ENCODE data around the gene MFAP4.

MFAP4 gene

GRCh38 chr17:19372439-19372838 lies 14.6 kb downstream of the MFAP4 start:
- Mint-ChIP-seq H3K9me3 (no peaks in the 10 kb centered on the region), H3K4me3 (no peak overlapping the region), H3K36me3 (ENCODE audit: low read depth) (no peaks in the 10 kb centered on the region), H3K27ac (no peak overlapping the region), H3K4me1 (ENCODE audit: low read depth) (peaks cover 52% of the 10 kb centered on the region), H3K27me3 (no peaks in the 10 kb centered on the region)

- no peak overlapping the region for H3K27ac Mint-ChIP-seq
- peaks cover 47% of the 10 kb centered on the region for H3K4me1 Mint-ChIP-seq (ENCODE audit: low read depth)
- no peaks in the 10 kb centered on the region for H3K27me3 Mint-ChIP-seq
- H3K36me3 Mint-ChIP-seq (ENCODE audit: low read depth), result no peaks in the 10 kb centered on the region
- H3K9me3 Mint-ChIP-seq, result no peaks in the 10 kb centered on the region
- H3K4me3 Mint-ChIP-seq, result no peak overlapping the region
Measured at GRCh38 chr17:19372011-19372370, 15.0 kb downstream of the MFAP4 start.

- H3K36me3 Mint-ChIP-seq (ENCODE audit: low read depth), result no peaks in the 10 kb centered on the region
- H3K4me1 Mint-ChIP-seq (ENCODE audit: low read depth), result peaks cover 43% of the 10 kb centered on the region
- no peaks in the 10 kb centered on the region for H3K9me3 Mint-ChIP-seq
- H3K27ac Mint-ChIP-seq, result peak overlapping the region; percentile 29
- H3K27me3 Mint-ChIP-seq, result no peaks in the 10 kb centered on the region
- no peak overlapping the region for H3K4me3 Mint-ChIP-seq
Measured at GRCh38 chr17:19371259-19372010, 15.6 kb downstream of the MFAP4 start.

- H3K27me3 Mint-ChIP-seq, result no peaks in the 10 kb centered on the region
- H3K4me3 Mint-ChIP-seq, result no peak overlapping the region
- peaks cover 37% of the 10 kb centered on the region for H3K4me1 Mint-ChIP-seq (ENCODE audit: low read depth)
- no peaks in the 10 kb centered on the region for H3K9me3 Mint-ChIP-seq
- H3K36me3 Mint-ChIP-seq (ENCODE audit: low read depth), result no peaks in the 10 kb centered on the region
- no peak overlapping the region for H3K27ac Mint-ChIP-seq
Measured at GRCh38 chr17:19370493-19370960, 16.5 kb downstream of the MFAP4 start.

- peak overlapping the region; percentile 40 for H3K4me3 Mint-ChIP-seq
- H3K27me3 Mint-ChIP-seq, result no peaks in the 10 kb centered on the region
- H3K36me3 Mint-ChIP-seq (ENCODE audit: low read depth), result no peaks in the 10 kb centered on the region
- peaks cover 37% of the 10 kb centered on the region for H3K4me1 Mint-ChIP-seq (ENCODE audit: low read depth)
- no peaks in the 10 kb centered on the region for H3K9me3 Mint-ChIP-seq
- peak overlapping the region; percentile 46 for H3K27ac Mint-ChIP-seq
Measured at GRCh38 chr17:19369846-19370492, 17.0 kb downstream of the MFAP4 start.

- H3K4me3 Mint-ChIP-seq, result no peak overlapping the region
- H3K9me3 Mint-ChIP-seq, result no peaks in the 10 kb centered on the region
- no peaks in the 10 kb centered on the region for H3K36me3 Mint-ChIP-seq (ENCODE audit: low read depth)
- H3K27me3 Mint-ChIP-seq, result no peaks in the 10 kb centered on the region
- peak overlapping the region; percentile 0 for H3K27ac Mint-ChIP-seq
- peaks cover 37% of the 10 kb centered on the region for H3K4me1 Mint-ChIP-seq (ENCODE audit: low read depth)
Measured at GRCh38 chr17:19369107-19369778, 17.7 kb downstream of the MFAP4 start.

- peaks cover 37% of the 10 kb centered on the region for H3K4me1 Mint-ChIP-seq (ENCODE audit: low read depth)
- no peaks in the 10 kb centered on the region for H3K36me3 Mint-ChIP-seq (ENCODE audit: low read depth)
- no peaks in the 10 kb centered on the region for H3K9me3 Mint-ChIP-seq
- H3K27ac Mint-ChIP-seq, result no peak overlapping the region
- no peak overlapping the region for H3K4me3 Mint-ChIP-seq
- H3K27me3 Mint-ChIP-seq, result peaks cover 4% of the 10 kb centered on the region
Measured at GRCh38 chr17:19368229-19368628, 18.8 kb downstream of the MFAP4 start.

- Mint-ChIP-seq H3K9me3 (no peaks in the 10 kb centered on the region), H3K27me3 (peaks cover 4% of the 10 kb centered on the region), H3K27ac (no peak overlapping the region), H3K4me3 (no peak overlapping the region), H3K4me1 (ENCODE audit: low read depth) (peaks cover 32% of the 10 kb centered on the region), H3K36me3 (ENCODE audit: low read depth) (no peaks in the 10 kb centered on the region)
Measured at GRCh38 chr17:19366637-19366972, 20.4 kb downstream of the MFAP4 start.

- Mint-ChIP-seq H3K4me3 (no peak overlapping the region), H3K9me3 (no peaks in the 10 kb centered on the region), H3K27me3 (peaks cover 8% of the 10 kb centered on the region), H3K4me1 (ENCODE audit: low read depth) (peaks cover 26% of the 10 kb centered on the region), H3K36me3 (ENCODE audit: low read depth) (no peaks in the 10 kb centered on the region), H3K27ac (no peak overlapping the region)
Measured at GRCh38 chr17:19365833-19366636, 21.0 kb downstream of the MFAP4 start.

GRCh38 chr17:19365499-19365817 lies 21.5 kb downstream of the MFAP4 start:
- Mint-ChIP-seq H3K9me3 (no peaks in the 10 kb centered on the region), H3K4me1 (ENCODE audit: low read depth) (peaks cover 21% of the 10 kb centered on the region), H3K27me3 (peaks cover 10% of the 10 kb centered on the region), H3K27ac (no peak overlapping the region), H3K4me3 (no peak overlapping the region), H3K36me3 (ENCODE audit: low read depth) (no peaks in the 10 kb centered on the region)

- H3K36me3 Mint-ChIP-seq (ENCODE audit: low read depth), result no peaks in the 10 kb centered on the region
- peaks cover 15% of the 10 kb centered on the region for H3K4me1 Mint-ChIP-seq (ENCODE audit: low read depth)
- no peak overlapping the region for H3K4me3 Mint-ChIP-seq
- H3K27ac Mint-ChIP-seq, result no peak overlapping the region
- no peaks in the 10 kb centered on the region for H3K9me3 Mint-ChIP-seq
- peaks cover 10% of the 10 kb centered on the region for H3K27me3 Mint-ChIP-seq
Measured at GRCh38 chr17:19364699-19365498, 22.1 kb downstream of the MFAP4 start.

GRCh38 chr17:19363460-19364035 lies 23.4 kb downstream of the MFAP4 start:
- peaks cover 4% of the 10 kb centered on the region for H3K4me1 Mint-ChIP-seq (ENCODE audit: low read depth)
- peaks cover 10% of the 10 kb centered on the region for H3K27me3 Mint-ChIP-seq
- H3K4me3 Mint-ChIP-seq, result no peak overlapping the region
- no peaks in the 10 kb centered on the region for H3K36me3 Mint-ChIP-seq (ENCODE audit: low read depth)
- H3K9me3 Mint-ChIP-seq, result no peaks in the 10 kb centered on the region
- H3K27ac Mint-ChIP-seq, result no peak overlapping the region

GRCh38 chr17:19363114-19363438 lies 23.9 kb downstream of the MFAP4 start:
- Mint-ChIP-seq H3K36me3 (ENCODE audit: low read depth) (no peaks in the 10 kb centered on the region), H3K4me3 (peak overlapping the region; percentile 87), H3K27me3 (peaks cover 10% of the 10 kb centered on the region), H3K4me1 (ENCODE audit: low read depth) (peaks cover 4% of the 10 kb centered on the region), H3K27ac (no peak overlapping the region), H3K9me3 (no peaks in the 10 kb centered on the region)

All from stimulated activated naive CD8-positive, alpha-beta T cell treated with anti-CD3 and anti-CD28 coated beads, Interleukin-15, Interleukin-2, amounts not matched to agents 100 ng/mL and 50 ng/mL, for 24 hours (primary cell).